ENCODE data around the gene PYCR2. TPM values are rescaled to one million over a fixed set of nuclear protein-coding genes. Genes with fewer than 3 reads are reported as not detected.

Gene PYCR2
- total RNA-seq, 1 donor from 2014 or later: 38.1 TPM

DNA sequence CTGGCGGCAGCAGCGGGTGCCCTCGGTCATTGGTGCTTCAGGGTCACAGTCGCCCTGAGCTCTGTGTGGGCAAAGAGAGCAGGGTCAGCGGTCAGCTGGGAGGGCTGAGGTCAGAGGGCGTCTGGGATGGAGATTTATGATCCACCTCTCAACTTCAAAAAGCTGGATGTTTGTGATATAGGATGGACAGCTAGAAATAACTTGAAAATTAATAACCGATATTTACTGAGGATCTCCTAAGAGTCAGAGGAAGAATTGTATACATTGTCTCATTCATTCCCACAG lies 37.1 kb downstream of the PYCR2 start:
- Mint-ChIP-seq H3K36me3 (ENCODE audit: low read depth, unreplicated experiment) (peaks cover 2% of the 10 kb centered on the region), H3K27ac (ENCODE audit: unreplicated experiment) (no peak overlapping the region), H3K4me3 (ENCODE audit: unreplicated experiment) (no peak overlapping the region), H3K27me3 (ENCODE audit: low read depth, unreplicated experiment) (peaks cover 21% of the 10 kb centered on the region), H3K9me3 (ENCODE audit: unreplicated experiment) (no peaks in the 10 kb centered on the region), H3K4me1 (ENCODE audit: low read depth, unreplicated experiment) (peaks cover 10% of the 10 kb centered on the region)
- Histone ChIP-seq H3K27me3 (ENCODE audit: insufficient read depth, low read length) (no peaks in the 10 kb centered on the region), H3K79me2 (ENCODE audit: insufficient read depth, low read length) (no peaks in the 10 kb centered on the region), H3K9ac (ENCODE audit: low read length) (no peak overlapping the region), H3K9me3 (ENCODE audit: insufficient read depth, low read depth, low read length) (no peaks in the 10 kb centered on the region), H2AFZ (ENCODE audit: low read depth, low read length) (no peak overlapping the region), H3K36me3 (ENCODE audit: insufficient read depth, low read length) (no peaks in the 10 kb centered on the region), H4K20me1 (ENCODE audit: insufficient read depth, low read length) (no peaks in the 10 kb centered on the region), H3K27ac (ENCODE audit: low read depth, low read length) (no peak overlapping the region), H3K4me3 (ENCODE audit: insufficient read depth, low read depth, low read length) (no peak overlapping the region), H3K4me2 (ENCODE audit: low read length) (no peak overlapping the region), H3K4me1 (ENCODE audit: insufficient read depth, low read length) (no peaks in the 10 kb centered on the region)
- FAIRE-seq: no peak
- TF ChIP-seq, protein P1, sequence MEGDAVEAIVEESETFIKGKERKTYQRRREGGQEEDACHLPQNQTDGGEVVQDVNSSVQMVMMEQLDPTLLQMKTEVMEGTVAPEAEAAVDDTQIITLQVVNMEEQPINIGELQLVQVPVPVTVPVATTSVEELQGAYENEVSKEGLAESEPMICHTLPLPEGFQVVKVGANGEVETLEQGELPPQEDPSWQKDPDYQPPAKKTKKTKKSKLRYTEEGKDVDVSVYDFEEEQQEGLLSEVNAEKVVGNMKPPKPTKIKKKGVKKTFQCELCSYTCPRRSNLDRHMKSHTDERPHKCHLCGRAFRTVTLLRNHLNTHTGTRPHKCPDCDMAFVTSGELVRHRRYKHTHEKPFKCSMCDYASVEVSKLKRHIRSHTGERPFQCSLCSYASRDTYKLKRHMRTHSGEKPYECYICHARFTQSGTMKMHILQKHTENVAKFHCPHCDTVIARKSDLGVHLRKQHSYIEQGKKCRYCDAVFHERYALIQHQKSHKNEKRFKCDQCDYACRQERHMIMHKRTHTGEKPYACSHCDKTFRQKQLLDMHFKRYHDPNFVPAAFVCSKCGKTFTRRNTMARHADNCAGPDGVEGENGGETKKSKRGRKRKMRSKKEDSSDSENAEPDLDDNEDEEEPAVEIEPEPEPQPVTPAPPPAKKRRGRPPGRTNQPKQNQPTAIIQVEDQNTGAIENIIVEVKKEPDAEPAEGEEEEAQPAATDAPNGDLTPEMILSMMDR (IDR thresholded peaks at IDR 0.05; ENCODE audit: insufficient read depth, low read depth, low read length): no peak
- TF ChIP-seq EZH2 (IDR thresholded peaks at IDR 0.05; ENCODE audit: insufficient read depth, low read length): no peak
- DNase-seq (ENCODE audit: low read depth): no peak

DNA sequence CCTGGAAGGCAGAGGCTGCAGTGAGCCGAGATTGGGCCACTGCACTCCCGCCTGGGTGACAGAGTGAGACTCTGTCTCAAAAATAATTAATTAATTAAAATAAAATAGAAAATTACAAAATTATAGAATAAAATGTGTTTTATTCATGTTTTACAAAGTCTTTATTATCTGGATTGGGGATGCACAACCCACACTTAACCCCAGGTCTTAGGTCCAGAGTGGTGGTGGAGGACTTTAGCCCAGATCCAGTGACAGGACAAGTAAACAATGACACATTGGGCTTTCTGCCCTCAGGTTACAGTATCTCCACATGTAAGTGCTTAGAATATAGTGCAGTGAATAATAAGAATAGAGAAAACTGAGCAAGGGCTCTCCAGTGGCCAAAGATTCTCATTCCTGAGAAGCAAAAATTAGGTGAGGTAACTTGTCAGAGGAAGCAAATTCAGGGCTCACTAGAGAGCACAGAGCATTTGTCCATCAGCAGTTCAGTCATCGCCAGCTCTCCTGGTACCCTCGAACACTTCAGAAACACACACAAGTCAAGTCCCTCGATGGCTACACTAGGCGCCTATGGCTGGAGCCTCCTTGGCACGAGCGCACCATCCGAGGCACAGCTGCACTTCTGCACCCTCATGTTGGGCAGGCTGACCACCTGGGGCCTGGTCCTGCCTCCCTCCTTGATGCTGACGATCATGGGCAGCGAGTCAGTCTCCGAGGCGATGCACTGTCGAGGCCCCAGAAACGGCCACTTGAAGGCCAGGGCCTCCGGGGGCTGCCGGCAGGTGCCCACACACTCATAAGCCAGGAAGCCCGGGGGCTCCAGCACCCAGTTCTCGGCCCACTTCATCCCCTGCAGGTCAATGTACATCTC lies 37.7 kb downstream of the PYCR2 start:
- no peaks in the 10 kb centered on the region for H3K36me3 ChIP-seq (ENCODE audit: insufficient read depth, low read length)
- H3K27ac Mint-ChIP-seq (ENCODE audit: unreplicated experiment): no peak overlapping the region
- H3K9me3 ChIP-seq (ENCODE audit: insufficient read depth, low read depth, low read length): no peaks in the 10 kb centered on the region
- no peaks in the 10 kb centered on the region for H3K27me3 ChIP-seq (ENCODE audit: insufficient read depth, low read length)
- H3K4me2 ChIP-seq (ENCODE audit: low read length): no peak overlapping the region
- H3K79me2 ChIP-seq (ENCODE audit: insufficient read depth, low read length): no peaks in the 10 kb centered on the region
- H3K9me3 Mint-ChIP-seq (ENCODE audit: unreplicated experiment): no peaks in the 10 kb centered on the region
- peaks cover 10% of the 10 kb centered on the region for H3K4me1 Mint-ChIP-seq (ENCODE audit: low read depth, unreplicated experiment)
- no peak overlapping the region for H3K4me3 Mint-ChIP-seq (ENCODE audit: unreplicated experiment)
- TF ChIP-seq EZH2 (IDR thresholded peaks at IDR 0.05; ENCODE audit: insufficient read depth, low read length): no peak
- TF ChIP-seq, protein P1 (IDR thresholded peaks at IDR 0.05; ENCODE audit: insufficient read depth, low read depth, low read length): no peak
- H3K27me3 Mint-ChIP-seq (ENCODE audit: low read depth, unreplicated experiment): peaks cover 21% of the 10 kb centered on the region
- no peak overlapping the region for H3K4me3 ChIP-seq (ENCODE audit: insufficient read depth, low read depth, low read length)
- peaks cover 2% of the 10 kb centered on the region for H3K4me1 ChIP-seq (ENCODE audit: insufficient read depth, low read length)
- no peaks in the 10 kb centered on the region for H4K20me1 ChIP-seq (ENCODE audit: insufficient read depth, low read length)
- FAIRE-seq: no peak
- no peak overlapping the region for H2AFZ ChIP-seq (ENCODE audit: low read depth, low read length)
- no peak overlapping the region for H3K9ac ChIP-seq (ENCODE audit: low read length)
- no peak overlapping the region for H3K27ac ChIP-seq (ENCODE audit: low read depth, low read length)
- no peak for DNase-seq (ENCODE audit: low read depth)
- peaks cover 2% of the 10 kb centered on the region for H3K36me3 Mint-ChIP-seq (ENCODE audit: low read depth, unreplicated experiment)

DNA sequence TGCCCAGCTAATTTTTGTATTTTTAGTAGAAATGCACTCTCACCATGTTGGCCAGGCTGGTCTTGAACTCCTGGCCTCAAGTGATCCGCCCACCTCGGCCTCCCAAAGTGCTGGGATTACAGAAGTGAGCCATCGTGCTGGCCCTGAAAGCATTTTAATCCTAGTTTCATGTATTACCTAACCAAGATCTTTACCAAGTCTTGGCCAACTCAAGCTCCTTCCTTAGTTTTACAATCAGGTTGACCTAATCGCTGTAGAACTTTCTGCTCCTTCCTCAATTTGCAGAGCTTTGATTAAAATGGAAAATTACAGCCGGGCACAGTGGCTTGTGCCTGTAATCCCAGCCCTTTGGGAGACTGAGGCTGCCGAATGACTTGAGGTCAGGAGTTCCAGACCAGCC lies 38.7 kb downstream of the PYCR2 start:
- Mint-ChIP-seq H3K36me3 (ENCODE audit: low read depth, unreplicated experiment) (peaks cover 2% of the 10 kb centered on the region), H3K4me3 (ENCODE audit: unreplicated experiment) (peak overlapping the region; percentile 62), H3K27me3 (ENCODE audit: low read depth, unreplicated experiment) (peaks cover 21% of the 10 kb centered on the region), H3K9me3 (ENCODE audit: unreplicated experiment) (no peaks in the 10 kb centered on the region), H3K4me1 (ENCODE audit: low read depth, unreplicated experiment) (peaks cover 11% of the 10 kb centered on the region), H3K27ac (ENCODE audit: unreplicated experiment) (no peak overlapping the region)
- Histone ChIP-seq H3K9ac (ENCODE audit: low read length) (no peak overlapping the region), H3K9me3 (ENCODE audit: insufficient read depth, low read depth, low read length) (no peaks in the 10 kb centered on the region), H3K4me3 (ENCODE audit: insufficient read depth, low read depth, low read length) (no peak overlapping the region), H3K79me2 (ENCODE audit: insufficient read depth, low read length) (no peaks in the 10 kb centered on the region), H3K4me1 (ENCODE audit: insufficient read depth, low read length) (peaks cover 9% of the 10 kb centered on the region), H4K20me1 (ENCODE audit: insufficient read depth, low read length) (peaks cover 6% of the 10 kb centered on the region), H3K4me2 (ENCODE audit: low read length) (no peak overlapping the region), H3K27me3 (ENCODE audit: insufficient read depth, low read length) (no peaks in the 10 kb centered on the region), H3K36me3 (ENCODE audit: insufficient read depth, low read length) (no peaks in the 10 kb centered on the region), H2AFZ (ENCODE audit: low read depth, low read length) (no peak overlapping the region), H3K27ac (ENCODE audit: low read depth, low read length) (no peak overlapping the region)
- no peak for FAIRE-seq
- TF ChIP-seq, protein P1 (IDR thresholded peaks at IDR 0.05; ENCODE audit: insufficient read depth, low read depth, low read length): no peak
- no peak for TF ChIP-seq EZH2 (IDR thresholded peaks at IDR 0.05; ENCODE audit: insufficient read depth, low read length)
- DNase-seq (ENCODE audit: low read depth): no peak
